A549 (cell line): ENCODE measurements around the gene ZNF816.

Experiments used
- BHLHE40 ChIP-seq: IDR thresholded peaks from 2 replicates; pipeline ENCODE4 v1.6.1; 2012; ENCODE audit warnings: low read depth, low read length, inconsistent platforms
- CEBPB ChIP-seq, 2 experiments: fragments of >200 bp in 1 of 2; sonication (Bioruptor Twin) in 1 of 2; formaldehyde crosslinking in 1 of 2; IDR thresholded peaks; 2 replicates each; pipeline ENCODE4 v1.6.1; 2012 to 2016
- EP300 ChIP-seq, 2 experiments: fragments of >200 bp; sonication (Bioruptor Twin); formaldehyde crosslinking; IDR thresholded peaks; 2 replicates in 1 of 2; 3 replicates in 1 of 2; pipeline ENCODE4 v1.6.1; 2016 to 2017
- ESRRA ChIP-seq: fragments of 150-350 bp; IDR thresholded peaks from 2 replicates; pipeline ENCODE4 v1.6.1; 2014; ENCODE audit warnings: mild to moderate bottlenecking, low read length, borderline replicate concordance
- GATA3 ChIP-seq: IDR thresholded peaks from 2 replicates; pipeline ENCODE4 v1.6.1; 2012; ENCODE audit warnings: borderline replicate concordance
- JUN ChIP-seq, 2 experiments: fragments of >200 bp; sonication (Bioruptor Twin); formaldehyde crosslinking; IDR thresholded peaks; 2 replicates in 1 of 2; 3 replicates in 1 of 2; pipeline ENCODE4 v1.6.1; 2016 to 2017
- MAFK ChIP-seq: fragments of 450-650 bp; IDR thresholded peaks from 2 replicates; pipeline ENCODE4 v1.6.1; 2014; ENCODE audit not compliant: partially characterized antibody
- MYC ChIP-seq: IDR thresholded peaks from 2 replicates; pipeline ENCODE4 v1.6.1; 2012; ENCODE audit warnings: mild to moderate bottlenecking, inconsistent platforms, low read length, improper control_type of control experiment, borderline replicate concordance
- NFE2L2 ChIP-seq: fragments of 150-350 bp; conservative IDR thresholded peaks from 2 replicates; pipeline ENCODE4 v1.6.1; 2014; ENCODE audit warnings: low read length
- POLR2A ChIP-seq: IDR thresholded peaks from 2 replicates; pipeline ENCODE4 v1.6.1; 2012; ENCODE audit warnings: mild to moderate bottlenecking, low read length
- RARB ChIP-seq: fragments of 250-450 bp; sonication (Bioruptor Pico); IDR thresholded peaks from 2 replicates; pipeline ENCODE4 v1.8.0; 2021; ENCODE audit warnings: mild to moderate bottlenecking, moderate library complexity
- USF2 ChIP-seq: fragments of 450-650 bp; IDR thresholded peaks from 2 replicates; pipeline ENCODE4 v1.6.1; 2014; ENCODE audit warnings: antibody characterized with exemption
- TF ChIP-seq, protein P1 (sequence below): fragments of >200 bp; sonication (Bioruptor Twin); formaldehyde crosslinking; IDR thresholded peaks from 3 replicates; pipeline ENCODE4 v1.5.1; 2016
- TF ChIP-seq, protein P2 (sequence below): IDR thresholded peaks from 2 replicates; pipeline ENCODE4 v1.6.1; 2012

GRCh38 chr19:53004242-53004641, 41.6 kb upstream of the ZNF816 start:
- TF ChIP-seq, protein P1, sequence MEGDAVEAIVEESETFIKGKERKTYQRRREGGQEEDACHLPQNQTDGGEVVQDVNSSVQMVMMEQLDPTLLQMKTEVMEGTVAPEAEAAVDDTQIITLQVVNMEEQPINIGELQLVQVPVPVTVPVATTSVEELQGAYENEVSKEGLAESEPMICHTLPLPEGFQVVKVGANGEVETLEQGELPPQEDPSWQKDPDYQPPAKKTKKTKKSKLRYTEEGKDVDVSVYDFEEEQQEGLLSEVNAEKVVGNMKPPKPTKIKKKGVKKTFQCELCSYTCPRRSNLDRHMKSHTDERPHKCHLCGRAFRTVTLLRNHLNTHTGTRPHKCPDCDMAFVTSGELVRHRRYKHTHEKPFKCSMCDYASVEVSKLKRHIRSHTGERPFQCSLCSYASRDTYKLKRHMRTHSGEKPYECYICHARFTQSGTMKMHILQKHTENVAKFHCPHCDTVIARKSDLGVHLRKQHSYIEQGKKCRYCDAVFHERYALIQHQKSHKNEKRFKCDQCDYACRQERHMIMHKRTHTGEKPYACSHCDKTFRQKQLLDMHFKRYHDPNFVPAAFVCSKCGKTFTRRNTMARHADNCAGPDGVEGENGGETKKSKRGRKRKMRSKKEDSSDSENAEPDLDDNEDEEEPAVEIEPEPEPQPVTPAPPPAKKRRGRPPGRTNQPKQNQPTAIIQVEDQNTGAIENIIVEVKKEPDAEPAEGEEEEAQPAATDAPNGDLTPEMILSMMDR, result no peak
- TF ChIP-seq GATA3 (no peak), ESRRA (no peak), USF2 (no peak), RARB (CRISPR knock-in tag) (no peak), MYC (no peak), EP300 (IDR thresholded peaks at IDR 0.05) (no peak), BHLHE40 (no peak), MAFK (no peak), POLR2A (no peak), CEBPB (IDR thresholded peaks at IDR 0.05) (no peak), NFE2L2 (no peak), JUN (IDR thresholded peaks at IDR 0.05) (no peak)
- TF ChIP-seq, protein P2, sequence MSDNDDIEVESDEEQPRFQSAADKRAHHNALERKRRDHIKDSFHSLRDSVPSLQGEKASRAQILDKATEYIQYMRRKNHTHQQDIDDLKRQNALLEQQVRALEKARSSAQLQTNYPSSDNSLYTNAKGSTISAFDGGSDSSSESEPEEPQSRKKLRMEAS, result no peak
